GM10248 (cell line): ENCODE data around the gene RSRC1.
A peak's percentile ranks its signal among the peaks of the same experiment; 100 is the strongest.

Experiments
- CTCF ChIA-PET: fragments of 300-600 bp; sonication (Branson Sonifier 250); formaldehyde crosslinking; extraction: SDS; loops from one replicate; lab custom pipeline; 2021; ENCODE audit warnings: antibody characterized with exemption; lab: Yijun Ruan, JAX
- POLR2A ChIA-PET: fragments of 350-650 bp; sonication (Branson Sonifier 250); formaldehyde crosslinking; extraction: SDS; loops from one replicate; lab custom pipeline; 2020; ENCODE audit warnings: antibody characterized with exemption; lab: Yijun Ruan, JAX
- DNase-seq: peaks from one replicate; pipeline ENCODE4 v3.0.0; 2012; ENCODE audit errors: extremely low spot score
- CTCF ChIP-seq: IDR thresholded peaks from 2 replicates; pipeline ENCODE4 v1.5.1; 2012; ENCODE audit warnings: mild to moderate bottlenecking, low read depth; ENCODE audit errors: extremely low read depth, missing control alignments, control extremely low read depth

The RSRC1 gene

GRCh38 chr3:158434412-158435038, 324.6 kb downstream of the RSRC1 start:
- ChIA-PET POLR2A (no interaction called here), CTCF (interaction anchor here (0.7 to 4.3 kb wide), 35 partner anchors 9 to 830 kb away, joined by 3 to 27 read pairs (median 4); partner anchors contain the start of genes MFSD1, RSRC1 and SHOX2)
- DNase-seq, result peak; percentile 9
- TF ChIP-seq CTCF, result peak; percentile 72

- ChIA-PET CTCF (interaction anchor here (1.1 to 2.8 kb wide), 4 partner anchors 10 to 837 kb away, joined by 3 to 25 read pairs (median 4); no protein-coding TSS in a partner anchor), POLR2A (no interaction called here)
- DNase-seq, result no peak
- TF ChIP-seq CTCF, result no peak
Observed at GRCh38 chr3:158443632-158444031, 333.7 kb downstream of the RSRC1 start.

DNA sequence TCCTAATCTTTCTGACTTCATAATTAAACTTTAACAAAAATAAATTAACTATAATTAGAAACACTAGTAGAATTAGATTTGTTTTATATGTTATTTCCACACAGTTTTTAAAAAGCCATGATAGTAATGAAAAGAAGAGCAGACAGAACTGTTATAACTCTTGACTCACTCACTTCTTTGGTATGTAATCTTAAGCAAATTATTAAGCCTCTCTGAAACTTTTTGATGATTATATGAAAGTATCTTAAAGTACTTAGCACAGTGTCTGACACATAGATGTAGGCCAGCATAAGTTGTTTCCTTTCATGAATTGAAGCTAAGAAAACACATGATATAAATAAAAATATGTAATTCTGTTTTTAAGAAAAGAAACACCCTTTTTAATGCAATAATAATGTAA, 337.5 kb downstream of the RSRC1 start:
- ChIA-PET POLR2A (no interaction called here), CTCF (no interaction called here)
- no peak for TF ChIP-seq CTCF
- no peak for DNase-seq

DNA sequence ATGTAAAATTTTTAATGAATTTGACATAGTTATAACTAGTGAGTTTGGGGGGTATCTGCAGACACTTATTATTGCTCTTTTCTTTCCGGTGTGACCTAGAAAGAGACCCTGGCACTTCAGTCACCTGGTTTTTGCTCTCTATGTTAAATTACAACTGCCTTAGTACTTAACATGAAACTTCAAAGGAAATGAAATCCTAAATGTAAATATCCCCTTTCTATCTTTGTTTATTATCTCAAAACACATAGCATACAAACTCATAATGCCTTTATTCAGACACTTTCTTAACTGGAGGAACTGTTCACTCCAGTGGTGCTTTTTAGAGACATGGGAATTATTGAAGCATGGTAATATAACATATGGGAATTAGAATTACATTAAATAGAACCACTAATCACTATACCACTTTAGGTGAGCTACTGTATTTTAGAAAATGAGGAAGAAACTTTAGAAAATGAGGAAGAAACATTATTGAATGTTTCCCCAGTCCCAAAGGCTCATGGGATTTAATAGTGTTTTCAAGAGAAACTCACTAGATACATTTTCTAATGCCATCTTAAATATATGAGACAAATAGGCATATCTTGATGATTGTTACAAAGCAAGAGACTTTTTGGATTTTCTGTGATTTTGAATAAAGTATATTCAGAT, 341.6 kb downstream of the RSRC1 start:
- TF ChIP-seq CTCF, result no peak
- DNase-seq, result no peak
- ChIA-PET CTCF (interaction anchor here (1.1 kb wide), 1 partner anchor 14 kb away, joined by 4 read pairs; no protein-coding TSS in a partner anchor), POLR2A (no interaction called here)

DNA sequence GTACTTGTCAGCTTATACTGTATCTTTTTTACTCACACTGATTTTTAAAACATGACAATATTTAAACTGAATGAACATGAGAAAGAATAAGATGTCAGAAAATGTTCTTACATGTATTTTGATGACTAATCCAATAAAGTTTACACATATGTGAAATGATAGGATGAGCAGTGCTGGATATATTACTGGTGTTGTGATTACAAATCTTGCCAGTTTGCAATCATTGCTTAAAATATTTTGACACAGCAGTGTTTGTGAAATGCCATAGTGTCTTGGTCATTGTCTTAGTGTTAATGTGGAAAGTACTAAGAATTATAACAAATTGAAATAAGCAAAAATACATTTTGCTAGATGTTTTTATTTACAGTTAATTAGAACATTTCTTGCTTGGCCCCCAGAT, 342.4 kb downstream of the RSRC1 start:
- ChIA-PET POLR2A (no interaction called here), CTCF (no interaction called here)
- TF ChIP-seq CTCF, result no peak
- DNase-seq, result no peak

- no peak for DNase-seq
- ChIA-PET POLR2A (no interaction called here), CTCF (no interaction called here)
- no peak for TF ChIP-seq CTCF
Observed at GRCh38 chr3:158453004-158453403, 343.1 kb downstream of the RSRC1 start.
